SK-N-SH treated with all-trans-retinoic acid at 6 μM for 48 hours (cell line): ENCODE measurements around the gene GLIS2.

Experiments
- ATAC-seq: fragments of 200-7000 bp; cut with Tn5 transposase; 3 replicates; pipeline ENCODE4 v1.9.1; 2020; ENCODE audit warnings: mild to moderate bottlenecking, moderate library complexity
- ARNTL ChIP-seq: fragments of 450-650 bp; formaldehyde crosslinking; IDR thresholded peaks from 2 replicates; pipeline ENCODE4 v1.5.0; 2020; ENCODE audit warnings: low read depth, mild to moderate bottlenecking, moderate library complexity, borderline replicate concordance
- BACH2 ChIP-seq: fragments of 250-450 bp; sonication (Bioruptor Pico); IDR thresholded peaks from 2 replicates; pipeline ENCODE4 v1.9.0; 2021; ENCODE audit warnings: mild to moderate bottlenecking, borderline replicate concordance
- CREB5 ChIP-seq: fragments of 250-450 bp; sonication (Bioruptor Pico); IDR thresholded peaks from 2 replicates; pipeline ENCODE4 v1.5.1; 2020; ENCODE audit warnings: low read depth, mild to moderate bottlenecking, moderate library complexity
- CSDC2 ChIP-seq: fragments of 250-450 bp; sonication (Bioruptor Pico); IDR thresholded peaks from 2 replicates; pipeline ENCODE4 v1.5.0; 2020; ENCODE audit warnings: mild to moderate bottlenecking, moderate library complexity
- ESRRG ChIP-seq: fragments of 250-450 bp; sonication (Bioruptor Pico); IDR thresholded peaks from 2 replicates; pipeline ENCODE4 v1.6.1; 2021; ENCODE audit warnings: mild to moderate bottlenecking
- GLIS3 ChIP-seq: fragments of 250-450 bp; sonication (Bioruptor Pico); IDR thresholded peaks from 2 replicates; pipeline ENCODE4 v1.5.0; 2020; ENCODE audit warnings: mild to moderate bottlenecking, moderate library complexity
- ISL1 ChIP-seq: fragments of 250-450 bp; sonication (Bioruptor Pico); IDR thresholded peaks from 2 replicates; pipeline ENCODE4 v2.1.2; 2022; ENCODE audit warnings: mild to moderate bottlenecking, moderate library complexity
- OSR1 ChIP-seq: fragments of 250-450 bp; sonication (Bioruptor Pico); IDR thresholded peaks from 2 replicates; pipeline ENCODE4 v1.8.0; 2022; ENCODE audit warnings: moderate library complexity, mild to moderate bottlenecking, inconsistent platforms
- RARB ChIP-seq: fragments of 250-450 bp; sonication (Bioruptor Pico); IDR thresholded peaks from 2 replicates; pipeline ENCODE4 v1.8.0; 2021; ENCODE audit warnings: mild to moderate bottlenecking, moderate library complexity
- SNAI2 ChIP-seq: fragments of 250-450 bp; sonication (Bioruptor Pico); IDR thresholded peaks from 2 replicates; pipeline ENCODE4 v1.5.0; 2020; ENCODE audit warnings: mild to moderate bottlenecking, moderate library complexity
- ZFP3 ChIP-seq: fragments of 250-450 bp; sonication (Bioruptor Pico); IDR thresholded peaks from 2 replicates; pipeline ENCODE4 v1.5.0; 2020; ENCODE audit warnings: mild to moderate bottlenecking, moderate library complexity
- ZFP30 ChIP-seq: fragments of 450-650 bp; formaldehyde crosslinking; IDR thresholded peaks from 2 replicates; pipeline ENCODE4 v1.5.0; 2022; ENCODE audit warnings: mild to moderate bottlenecking, moderate library complexity
- ZNF70 ChIP-seq: fragments of 450-650 bp; formaldehyde crosslinking; IDR thresholded peaks from 2 replicates; pipeline ENCODE4 v1.5.0; 2020; ENCODE audit warnings: mild to moderate bottlenecking, moderate library complexity
- ZNF8 ChIP-seq: fragments of 450-650 bp; formaldehyde crosslinking; IDR thresholded peaks from 2 replicates; pipeline ENCODE4 v1.5.0; 2020; ENCODE audit warnings: mild to moderate bottlenecking, moderate library complexity
- TF ChIP-seq, protein P1 (sequence below): fragments of 250-450 bp; sonication (Bioruptor Pico); IDR thresholded peaks from 2 replicates; pipeline ENCODE4 v1.8.0; 2020; ENCODE audit warnings: mild to moderate bottlenecking, moderate library complexity, borderline replicate concordance
- TF ChIP-seq, protein P2 (sequence below): fragments of 250-450 bp; sonication (Bioruptor Pico); IDR thresholded peaks from 2 replicates; pipeline ENCODE4 v1.8.0; 2021; ENCODE audit warnings: low read depth, mild to moderate bottlenecking, moderate library complexity, borderline replicate concordance
- TF ChIP-seq, protein P3 (sequence below): fragments of 250-450 bp; sonication (Bioruptor Pico); IDR thresholded peaks from 2 replicates; pipeline ENCODE4 v1.5.0; 2020; ENCODE audit warnings: mild to moderate bottlenecking, moderate library complexity

Gene GLIS2

DNA sequence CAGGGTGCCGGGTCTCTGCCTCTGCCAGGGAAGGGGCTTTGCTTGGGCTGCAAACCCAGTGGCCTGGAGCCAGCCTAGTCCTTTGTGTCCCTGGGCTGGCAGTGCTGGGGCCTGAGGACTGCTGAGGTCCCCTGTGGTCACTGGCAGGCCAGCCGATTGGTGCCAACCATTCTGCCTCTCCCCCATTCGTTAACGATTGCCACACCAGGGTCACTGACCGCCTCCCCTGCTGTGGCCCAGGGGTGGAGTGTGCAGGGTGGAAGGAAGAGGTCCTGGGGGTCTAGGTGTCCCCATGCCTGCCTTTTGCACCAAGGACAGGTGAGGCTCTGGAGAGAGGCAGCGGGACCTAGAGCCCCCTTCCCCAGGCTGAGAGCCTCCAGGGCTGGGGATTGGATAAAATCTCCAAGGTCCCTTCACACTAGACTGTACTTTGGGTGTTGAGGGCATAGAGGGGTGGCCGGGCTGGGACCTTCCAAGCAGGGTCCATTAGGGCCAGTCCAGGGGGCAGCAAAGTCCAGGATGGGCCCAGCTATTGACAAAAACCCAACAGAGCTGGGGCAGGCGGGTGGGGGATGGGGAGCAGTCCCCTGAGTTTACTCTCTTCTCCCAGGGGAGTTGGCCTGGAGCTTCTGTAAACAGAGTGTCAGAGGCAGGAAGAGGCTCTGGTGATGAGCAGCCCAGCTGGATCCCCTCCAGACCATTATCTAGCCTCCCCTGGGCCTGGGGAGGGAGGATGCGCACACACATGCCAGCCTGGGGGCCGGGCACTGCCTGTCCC, 56.9 kb downstream of the GLIS2 start (continued):
- TF ChIP-seq CSDC2 (CRISPR knock-in tag) (no peak), RARB (CRISPR knock-in tag) (no peak), ISL1 (CRISPR knock-in tag) (no peak), CREB5 (CRISPR knock-in tag) (no peak)
- TF ChIP-seq, all 23 proteins: peak for 0

GRCh38 chr16:4373356-4373908, 57.6 kb downstream of the GLIS2 start:
- TF ChIP-seq OSR1 (CRISPR knock-in tag) = no peak
- TF ChIP-seq ARNTL = no peak
- TF ChIP-seq, protein P1, sequence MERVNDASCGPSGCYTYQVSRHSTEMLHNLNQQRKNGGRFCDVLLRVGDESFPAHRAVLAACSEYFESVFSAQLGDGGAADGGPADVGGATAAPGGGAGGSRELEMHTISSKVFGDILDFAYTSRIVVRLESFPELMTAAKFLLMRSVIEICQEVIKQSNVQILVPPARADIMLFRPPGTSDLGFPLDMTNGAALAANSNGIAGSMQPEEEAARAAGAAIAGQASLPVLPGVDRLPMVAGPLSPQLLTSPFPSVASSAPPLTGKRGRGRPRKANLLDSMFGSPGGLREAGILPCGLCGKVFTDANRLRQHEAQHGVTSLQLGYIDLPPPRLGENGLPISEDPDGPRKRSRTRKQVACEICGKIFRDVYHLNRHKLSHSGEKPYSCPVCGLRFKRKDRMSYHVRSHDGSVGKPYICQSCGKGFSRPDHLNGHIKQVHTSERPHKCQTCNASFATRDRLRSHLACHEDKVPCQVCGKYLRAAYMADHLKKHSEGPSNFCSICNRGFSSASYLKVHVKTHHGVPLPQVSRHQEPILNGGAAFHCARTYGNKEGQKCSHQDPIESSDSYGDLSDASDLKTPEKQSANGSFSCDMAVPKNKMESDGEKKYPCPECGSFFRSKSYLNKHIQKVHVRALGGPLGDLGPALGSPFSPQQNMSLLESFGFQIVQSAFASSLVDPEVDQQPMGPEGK (CRISPR knock-in tag) = no peak
- TF ChIP-seq CSDC2 (CRISPR knock-in tag) = no peak
- no peak for TF ChIP-seq RARB (CRISPR knock-in tag)
- TF ChIP-seq ZFP30 (CRISPR knock-in tag) = no peak
- TF ChIP-seq ZFP3 (CRISPR knock-in tag) = no peak
- TF ChIP-seq, protein P2, sequence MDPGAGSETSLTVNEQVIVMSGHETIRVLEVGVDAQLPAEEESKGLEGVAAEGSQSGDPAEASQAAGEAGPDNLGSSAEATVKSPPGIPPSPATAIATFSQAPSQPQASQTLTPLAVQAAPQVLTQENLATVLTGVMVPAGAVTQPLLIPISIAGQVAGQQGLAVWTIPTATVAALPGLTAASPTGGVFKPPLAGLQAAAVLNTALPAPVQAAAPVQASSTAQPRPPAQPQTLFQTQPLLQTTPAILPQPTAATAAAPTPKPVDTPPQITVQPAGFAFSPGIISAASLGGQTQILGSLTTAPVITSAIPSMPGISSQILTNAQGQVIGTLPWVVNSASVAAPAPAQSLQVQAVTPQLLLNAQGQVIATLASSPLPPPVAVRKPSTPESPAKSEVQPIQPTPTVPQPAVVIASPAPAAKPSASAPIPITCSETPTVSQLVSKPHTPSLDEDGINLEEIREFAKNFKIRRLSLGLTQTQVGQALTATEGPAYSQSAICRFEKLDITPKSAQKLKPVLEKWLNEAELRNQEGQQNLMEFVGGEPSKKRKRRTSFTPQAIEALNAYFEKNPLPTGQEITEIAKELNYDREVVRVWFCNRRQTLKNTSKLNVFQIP (CRISPR knock-in tag) = no peak
- peak; percentile 23 for ATAC-seq

- TF ChIP-seq SNAI2 (CRISPR knock-in tag) = no peak
- TF ChIP-seq, protein P1 (CRISPR knock-in tag) = peak; percentile 33; the same call in 1 of the 2 replicates
- ATAC-seq = peak; percentile 44
These were observed 58.3 kb downstream of the GLIS2 start for GRCh38 chr16:4373909-4374742.

DNA sequence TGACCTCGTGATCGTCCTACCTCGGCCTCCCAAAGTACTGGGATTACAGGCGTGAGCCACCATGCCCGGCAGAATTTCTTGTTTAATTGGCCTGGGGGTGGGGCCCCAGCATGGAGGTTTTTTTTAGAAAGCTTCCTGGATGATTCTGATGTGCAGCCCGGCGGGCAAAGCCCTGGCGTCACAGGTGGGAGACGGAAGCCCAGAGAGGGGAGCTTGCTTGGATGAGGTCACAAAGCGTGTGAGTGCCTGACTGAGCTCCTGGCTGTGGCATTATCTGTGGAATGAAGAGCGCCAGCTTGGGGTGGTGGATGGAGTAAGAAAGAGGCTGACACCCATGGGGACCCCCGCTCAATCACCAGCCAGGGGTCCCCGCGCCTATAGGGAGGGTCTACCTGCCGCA, 59.9 kb downstream of the GLIS2 start:
- no peak for ATAC-seq
- TF ChIP-seq, protein P3, sequence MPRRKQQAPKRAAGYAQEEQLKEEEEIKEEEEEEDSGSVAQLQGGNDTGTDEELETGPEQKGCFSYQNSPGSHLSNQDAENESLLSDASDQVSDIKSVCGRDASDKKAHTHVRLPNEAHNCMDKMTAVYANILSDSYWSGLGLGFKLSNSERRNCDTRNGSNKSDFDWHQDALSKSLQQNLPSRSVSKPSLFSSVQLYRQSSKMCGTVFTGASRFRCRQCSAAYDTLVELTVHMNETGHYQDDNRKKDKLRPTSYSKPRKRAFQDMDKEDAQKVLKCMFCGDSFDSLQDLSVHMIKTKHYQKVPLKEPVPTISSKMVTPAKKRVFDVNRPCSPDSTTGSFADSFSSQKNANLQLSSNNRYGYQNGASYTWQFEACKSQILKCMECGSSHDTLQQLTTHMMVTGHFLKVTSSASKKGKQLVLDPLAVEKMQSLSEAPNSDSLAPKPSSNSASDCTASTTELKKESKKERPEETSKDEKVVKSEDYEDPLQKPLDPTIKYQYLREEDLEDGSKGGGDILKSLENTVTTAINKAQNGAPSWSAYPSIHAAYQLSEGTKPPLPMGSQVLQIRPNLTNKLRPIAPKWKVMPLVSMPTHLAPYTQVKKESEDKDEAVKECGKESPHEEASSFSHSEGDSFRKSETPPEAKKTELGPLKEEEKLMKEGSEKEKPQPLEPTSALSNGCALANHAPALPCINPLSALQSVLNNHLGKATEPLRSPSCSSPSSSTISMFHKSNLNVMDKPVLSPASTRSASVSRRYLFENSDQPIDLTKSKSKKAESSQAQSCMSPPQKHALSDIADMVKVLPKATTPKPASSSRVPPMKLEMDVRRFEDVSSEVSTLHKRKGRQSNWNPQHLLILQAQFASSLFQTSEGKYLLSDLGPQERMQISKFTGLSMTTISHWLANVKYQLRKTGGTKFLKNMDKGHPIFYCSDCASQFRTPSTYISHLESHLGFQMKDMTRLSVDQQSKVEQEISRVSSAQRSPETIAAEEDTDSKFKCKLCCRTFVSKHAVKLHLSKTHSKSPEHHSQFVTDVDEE = no peak
- TF ChIP-seq RARB (CRISPR knock-in tag) = no peak
- TF ChIP-seq ZNF70 (CRISPR knock-in tag) = no peak
- TF ChIP-seq ARNTL = no peak
- no peak for TF ChIP-seq ZNF8 (CRISPR knock-in tag)
- no peak for TF ChIP-seq ISL1 (CRISPR knock-in tag)
- no peak for TF ChIP-seq ESRRG (CRISPR knock-in tag)
- TF ChIP-seq, protein P1 (CRISPR knock-in tag) = no peak
- TF ChIP-seq, protein P2 (CRISPR knock-in tag) = no peak
- TF ChIP-seq BACH2 (CRISPR knock-in tag) = no peak
- no peak for TF ChIP-seq GLIS3 (CRISPR knock-in tag)
- TF ChIP-seq, all 23 proteins: peak for 0
